Measurements from ENCODE around the gene ZBTB16.

The ZBTB16 gene

DNA sequence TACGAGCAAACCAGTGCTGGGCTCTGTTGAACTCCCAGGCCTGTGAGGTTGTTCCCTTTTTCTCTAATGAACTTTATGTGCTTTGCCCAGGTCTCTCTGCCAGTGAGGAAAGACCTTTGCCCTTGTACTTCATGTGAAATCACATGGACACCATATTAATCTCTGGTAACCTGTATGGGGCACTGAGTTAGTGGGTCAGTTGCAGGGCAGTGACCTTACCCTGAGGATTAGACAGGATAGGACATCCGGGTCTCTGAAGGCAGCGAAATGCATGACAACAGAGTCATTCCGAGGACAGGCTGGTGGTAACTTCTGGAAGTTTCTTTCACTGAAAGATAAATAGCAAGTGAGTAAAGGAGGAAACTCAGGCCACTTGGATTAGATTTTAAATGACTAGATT is 93.7 kb downstream of the ZBTB16 start:
- DNase-seq (ENCODE audit: low read depth) = no peak

DNA sequence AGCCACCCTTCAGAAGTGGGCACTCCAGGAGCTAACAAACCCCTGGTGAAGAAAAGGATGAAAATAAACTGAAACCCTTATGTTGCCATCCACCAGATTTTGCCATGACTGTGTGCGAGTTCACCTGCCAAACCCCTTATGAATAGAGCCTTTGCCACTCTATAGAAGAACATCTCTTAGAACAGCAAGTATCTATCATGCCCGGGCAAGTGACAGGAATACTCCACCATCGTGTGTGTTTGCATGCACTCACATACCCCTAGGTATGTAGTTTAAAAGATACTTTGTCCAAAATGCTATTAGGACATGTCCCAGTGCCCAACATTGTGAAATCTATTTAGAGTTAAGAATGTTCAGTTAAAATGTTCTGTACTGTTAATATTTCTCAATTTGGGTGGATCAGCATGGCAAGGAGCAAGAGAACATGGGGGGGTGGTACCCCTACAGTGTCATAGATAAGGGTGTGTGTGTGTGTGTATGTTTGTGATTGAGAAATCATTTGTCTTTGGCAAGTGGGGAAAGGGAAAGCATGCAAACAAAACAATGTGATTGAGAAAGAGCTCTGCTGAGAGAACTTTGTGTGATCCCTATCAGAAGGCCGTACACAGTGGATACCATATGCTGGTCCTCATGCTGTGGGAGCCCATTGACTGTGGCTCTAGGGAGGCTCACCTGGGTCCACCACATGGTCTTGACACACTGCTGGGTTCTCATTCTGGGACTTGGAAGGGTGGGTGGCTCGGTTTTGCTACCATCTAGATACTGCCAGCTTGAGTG is 94.9 kb downstream of the ZBTB16 start:
- DNase-seq (ENCODE audit: low read depth) = no peak

DNA sequence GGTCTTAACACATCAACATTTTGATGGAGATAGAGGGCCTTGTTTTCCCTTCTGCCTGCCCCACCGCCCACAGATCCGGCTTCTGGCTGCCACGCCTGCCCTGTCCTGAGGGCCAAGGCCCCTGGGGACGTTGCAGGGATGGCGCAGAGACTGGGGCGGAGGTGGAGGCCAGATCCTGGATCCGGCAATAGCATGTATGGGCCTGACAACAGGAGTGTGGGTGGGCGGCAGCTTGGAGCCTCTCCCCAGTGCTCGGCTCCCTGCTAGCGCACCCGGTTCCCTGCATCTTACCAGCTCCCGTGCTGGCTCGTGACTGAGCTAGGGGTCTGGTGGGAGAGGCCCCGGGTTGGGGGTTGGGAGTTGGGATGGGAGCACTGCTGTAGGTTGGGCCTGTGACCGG is 95.6 kb downstream of the ZBTB16 start:
- DNase-seq (ENCODE audit: low read depth) = no peak

DNA sequence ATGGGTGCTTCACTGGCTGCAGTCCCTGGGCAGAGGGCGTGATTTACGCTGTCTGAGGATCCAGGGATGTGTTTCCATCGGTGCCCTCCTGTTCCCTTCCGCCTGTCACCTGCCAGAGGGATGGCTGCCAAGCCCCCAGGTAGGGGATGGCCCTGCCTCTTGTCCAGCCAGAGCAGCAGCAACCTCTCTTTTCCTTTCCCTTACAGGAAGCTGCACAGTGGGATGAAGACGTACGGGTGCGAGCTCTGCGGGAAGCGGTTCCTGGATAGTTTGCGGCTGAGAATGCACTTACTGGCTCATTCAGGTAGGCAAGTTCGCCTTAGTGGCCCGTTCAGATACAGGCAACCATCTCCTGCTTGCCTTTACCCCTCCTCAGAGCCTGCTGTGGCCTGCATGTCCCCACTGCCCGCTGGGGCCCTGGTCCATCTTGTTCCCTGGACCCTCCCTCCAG is 96.6 kb downstream of the ZBTB16 start:
- DNase-seq (ENCODE audit: low read depth) = no peak

DNA sequence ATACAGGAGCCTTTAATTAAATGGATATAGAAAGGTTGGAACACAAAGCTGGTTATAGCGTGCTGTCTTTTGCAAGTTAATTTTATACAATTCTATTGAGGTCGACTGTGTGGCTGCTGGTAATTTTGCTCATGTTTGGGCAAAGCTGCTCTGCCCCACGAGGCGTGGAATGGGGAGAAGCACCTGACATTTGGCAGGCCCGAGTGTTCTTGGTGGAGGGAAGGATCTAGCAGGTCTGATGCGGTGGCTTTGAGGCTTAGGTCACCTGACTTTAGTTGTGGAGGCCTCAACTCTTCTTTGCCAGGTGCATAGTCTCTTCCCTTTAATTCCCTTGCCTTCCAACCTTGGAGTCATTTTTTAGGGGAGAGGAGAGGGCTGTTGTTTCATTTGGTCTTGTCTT is 97.3 kb downstream of the ZBTB16 start:
- DNase-seq (ENCODE audit: low read depth) = no peak

DNA sequence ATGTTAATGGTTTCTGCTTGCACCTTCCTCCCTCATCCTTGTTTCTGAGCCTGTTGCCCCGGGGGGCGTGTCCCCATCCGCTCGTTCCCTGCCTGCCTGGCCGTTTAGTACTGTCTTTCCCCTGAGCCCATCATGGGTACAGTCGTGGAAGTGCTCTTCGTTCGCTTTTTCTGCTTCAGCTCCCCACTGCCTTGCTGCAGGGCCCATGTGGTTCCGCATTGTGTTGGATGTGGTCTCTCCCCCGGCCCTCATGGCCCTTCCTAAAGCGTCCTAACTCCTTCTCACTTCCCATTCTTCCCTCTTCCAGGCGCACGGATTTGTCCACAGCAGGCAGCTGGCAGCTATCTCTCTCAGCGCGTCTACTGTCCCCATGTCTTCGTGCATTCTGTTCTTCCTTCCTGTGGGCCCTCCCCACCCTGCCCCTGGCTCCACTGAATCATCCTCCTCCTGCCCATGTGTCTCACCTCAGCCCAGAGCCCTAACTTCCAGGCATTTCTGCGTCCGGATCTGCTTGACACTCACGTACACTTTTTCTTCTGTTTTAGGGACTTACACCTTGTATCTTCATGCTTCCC is 98.1 kb downstream of the ZBTB16 start:
- DNase-seq (ENCODE audit: low read depth) = no peak

DNA sequence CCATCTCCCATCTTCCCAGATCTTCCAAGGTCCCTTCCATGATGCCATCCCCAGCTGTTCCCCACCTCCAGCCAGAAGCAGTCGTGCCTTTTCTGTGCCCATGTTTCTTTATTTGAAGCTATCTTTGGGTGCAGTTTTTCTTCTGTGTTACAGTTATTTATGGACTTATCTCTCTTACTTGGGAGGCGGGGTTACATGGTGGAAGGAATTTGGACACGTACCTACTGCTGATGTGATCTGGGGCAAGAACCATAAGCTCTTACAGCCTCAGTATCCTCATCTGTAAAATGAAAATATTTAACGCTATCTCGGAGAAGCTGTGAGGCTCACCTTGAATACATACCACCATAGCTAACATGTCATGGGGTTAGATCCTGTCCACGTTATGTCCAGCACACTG is 98.9 kb downstream of the ZBTB16 start:
- DNase-seq (ENCODE audit: low read depth) = no peak

DNA sequence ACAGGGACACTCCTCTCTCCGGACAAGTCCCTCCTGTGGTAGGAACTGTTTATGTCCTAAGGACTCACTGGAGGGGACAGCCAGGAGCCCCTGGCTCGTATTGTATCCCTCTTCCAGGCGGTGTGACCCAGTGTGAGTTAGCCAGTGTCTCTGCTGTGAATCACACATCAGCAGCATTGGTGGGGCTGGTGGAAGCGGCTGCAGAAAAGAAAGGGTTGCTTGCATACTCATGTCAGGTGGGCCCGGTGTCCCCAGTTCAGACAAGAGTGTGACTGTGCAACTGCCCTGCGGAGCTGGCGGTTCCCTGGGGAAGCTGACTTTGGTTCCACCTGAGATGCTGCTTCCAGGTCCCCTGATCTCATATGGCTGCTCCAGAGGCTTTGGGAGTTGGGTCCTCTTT is 99.4 kb downstream of the ZBTB16 start:
- no peak for DNase-seq (ENCODE audit: low read depth)

DNA sequence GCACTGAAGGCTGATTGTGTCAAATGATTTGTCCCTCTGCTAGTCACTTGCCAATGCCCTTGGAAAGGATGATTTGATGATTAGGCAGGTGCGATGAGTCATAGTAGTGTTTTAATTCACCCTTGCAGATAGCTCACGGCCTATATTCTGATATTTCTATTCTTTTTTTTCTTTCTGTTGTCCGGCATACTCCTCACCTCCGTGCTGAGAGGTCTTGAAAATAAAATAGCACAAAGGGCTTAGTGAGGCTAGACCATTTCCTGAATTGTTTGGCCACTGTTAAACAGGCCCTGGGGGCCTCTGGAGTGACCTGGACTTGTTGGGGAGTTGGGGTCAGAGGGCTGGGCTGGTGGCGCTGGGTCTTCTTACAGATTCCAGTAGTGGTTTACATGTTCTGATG is 99.8 kb downstream of the ZBTB16 start:
- no peak for DNase-seq (ENCODE audit: low read depth)

DNA sequence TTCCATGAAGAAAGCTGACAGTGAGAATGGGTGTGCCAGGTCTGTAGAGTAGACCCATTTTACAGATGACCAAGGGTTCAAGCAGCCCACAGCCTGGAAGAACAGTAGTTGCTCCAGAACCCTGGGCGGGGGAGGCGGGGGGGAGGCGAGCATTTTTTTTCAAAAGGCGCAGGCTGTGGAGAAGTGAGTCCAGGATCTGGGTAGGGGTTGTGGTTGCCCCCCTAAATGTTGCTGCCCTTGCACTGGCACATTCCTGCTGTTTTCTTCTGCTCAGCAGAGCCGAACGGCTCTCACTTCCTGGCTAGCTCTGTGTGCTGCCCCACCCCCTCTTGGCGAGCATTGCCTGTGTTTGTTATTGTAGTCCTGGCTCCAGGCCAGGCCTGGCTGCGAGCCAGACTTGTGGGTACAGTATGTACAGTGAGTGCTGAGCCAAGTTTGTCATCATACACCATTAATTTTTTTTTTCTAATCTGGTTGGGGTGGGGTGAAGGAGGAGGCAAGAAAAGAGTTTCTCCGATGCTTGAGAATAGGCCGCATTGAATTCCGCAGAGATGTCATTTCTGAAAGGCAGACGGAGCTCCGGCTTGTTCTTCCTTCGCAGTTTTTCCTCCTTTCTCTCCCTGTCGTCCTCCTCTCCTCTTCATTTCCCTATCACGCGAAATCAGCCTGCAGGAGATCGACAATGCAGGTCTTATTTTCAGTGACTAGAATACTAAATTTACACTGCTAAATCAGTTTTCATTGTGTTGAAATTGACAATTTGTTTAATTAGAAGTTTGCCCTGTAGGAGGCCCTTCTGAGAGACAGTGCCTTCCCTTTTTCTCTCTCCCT is 100.5 kb downstream of the ZBTB16 start:
- peak; percentile 87 for DNase-seq (ENCODE audit: low read depth)

DNA sequence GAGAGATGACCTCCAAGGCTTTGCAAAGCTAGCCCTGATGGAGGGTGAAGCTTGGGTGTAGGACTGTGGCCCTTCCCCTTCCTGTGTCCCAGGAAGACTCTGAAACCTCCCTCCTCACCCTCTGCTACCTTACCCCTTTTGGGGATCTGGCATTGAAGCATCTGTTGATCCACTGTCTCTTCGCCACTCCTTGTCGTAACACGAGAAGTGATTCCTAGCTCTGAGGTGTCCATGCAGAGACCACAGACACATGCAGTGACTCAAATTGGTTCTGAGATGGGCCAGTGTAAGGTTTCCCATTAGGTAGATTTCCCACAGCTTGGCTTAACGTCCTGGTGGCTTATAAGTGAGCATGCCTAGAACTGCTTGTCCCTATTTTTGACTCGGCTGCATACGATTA is 101.4 kb downstream of the ZBTB16 start:
- DNase-seq (ENCODE audit: low read depth) = no peak

DNA sequence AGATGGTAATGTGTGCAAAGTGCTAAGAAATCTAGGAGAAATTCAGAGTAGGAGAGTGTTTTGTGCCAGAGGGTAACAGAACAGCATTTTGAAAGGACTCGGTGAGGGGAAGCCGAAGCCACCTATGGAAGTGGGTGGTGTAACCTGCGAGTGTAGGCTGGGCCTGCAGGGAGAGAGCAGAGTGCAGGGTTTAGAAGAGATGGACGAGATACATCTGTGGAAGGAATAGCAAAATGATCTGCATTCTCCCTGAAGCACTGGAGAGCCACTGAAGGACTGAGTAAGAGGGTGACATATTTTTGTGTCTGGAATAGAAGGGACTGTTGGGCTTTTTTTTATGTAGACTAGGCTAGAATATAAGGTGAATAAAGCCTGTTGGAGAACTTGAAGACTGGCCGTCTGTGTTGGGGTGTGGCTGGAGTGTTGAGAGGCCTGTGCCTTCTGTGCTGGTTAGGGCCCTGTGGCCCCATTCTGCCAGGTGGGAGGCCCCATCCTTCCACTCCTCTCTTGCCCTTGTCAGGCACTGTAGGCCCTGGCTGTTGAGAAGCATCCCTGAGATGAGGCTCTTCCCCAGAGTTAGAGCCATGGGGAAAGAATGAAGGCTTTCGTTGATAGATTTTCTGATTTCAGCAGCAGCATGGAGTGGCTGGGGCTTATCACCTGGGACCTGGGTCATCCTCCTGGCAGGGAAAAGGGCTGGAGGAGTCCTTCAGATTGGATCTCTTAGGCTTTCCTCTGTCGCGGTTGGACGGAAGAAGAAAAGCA is 102.2 kb downstream of the ZBTB16 start:
- DNase-seq (ENCODE audit: low read depth) = no peak

DNA sequence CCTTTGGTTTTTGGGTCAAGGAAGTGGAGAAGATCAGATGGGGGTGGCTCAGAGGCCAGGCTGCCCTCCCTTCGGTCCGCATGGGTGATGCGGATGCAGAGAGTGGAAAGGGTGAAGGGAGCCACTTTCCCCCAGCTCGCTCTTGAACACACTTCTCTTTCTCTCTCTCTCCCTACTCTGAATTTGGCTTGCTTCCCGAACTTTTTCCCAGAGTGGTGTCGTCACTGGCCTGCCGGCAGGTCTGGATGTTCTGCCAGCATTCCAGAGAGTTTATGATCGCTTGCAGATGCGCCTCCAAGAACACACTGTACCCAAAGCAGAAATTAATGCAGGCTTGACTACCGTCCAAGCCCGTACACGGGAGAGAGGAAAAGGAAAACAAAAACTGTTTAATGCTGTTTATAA is 103.2 kb downstream of the ZBTB16 start:
- DNase-seq (ENCODE audit: low read depth) = no peak

DNA sequence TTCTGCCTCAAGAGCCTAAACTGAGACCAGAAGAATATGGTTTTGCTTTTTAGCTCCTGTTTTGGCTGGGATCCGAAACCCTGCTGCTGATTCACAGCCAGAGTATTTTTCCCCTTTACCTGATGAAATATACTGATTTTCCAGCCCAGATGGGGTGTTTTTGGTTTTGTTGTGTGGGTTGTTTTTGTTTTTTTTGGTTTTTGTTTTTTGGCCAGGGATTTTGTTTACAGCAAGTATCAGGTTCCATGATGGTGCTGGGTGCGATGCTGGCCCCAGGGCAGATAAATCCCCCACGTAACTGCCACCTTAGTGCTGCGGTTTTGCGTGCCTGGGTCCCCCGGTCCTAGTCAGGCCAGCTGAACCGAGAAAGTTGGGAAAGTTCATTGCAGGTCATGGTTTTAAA is 103.7 kb downstream of the ZBTB16 start:
- no peak for DNase-seq (ENCODE audit: low read depth)

DNA sequence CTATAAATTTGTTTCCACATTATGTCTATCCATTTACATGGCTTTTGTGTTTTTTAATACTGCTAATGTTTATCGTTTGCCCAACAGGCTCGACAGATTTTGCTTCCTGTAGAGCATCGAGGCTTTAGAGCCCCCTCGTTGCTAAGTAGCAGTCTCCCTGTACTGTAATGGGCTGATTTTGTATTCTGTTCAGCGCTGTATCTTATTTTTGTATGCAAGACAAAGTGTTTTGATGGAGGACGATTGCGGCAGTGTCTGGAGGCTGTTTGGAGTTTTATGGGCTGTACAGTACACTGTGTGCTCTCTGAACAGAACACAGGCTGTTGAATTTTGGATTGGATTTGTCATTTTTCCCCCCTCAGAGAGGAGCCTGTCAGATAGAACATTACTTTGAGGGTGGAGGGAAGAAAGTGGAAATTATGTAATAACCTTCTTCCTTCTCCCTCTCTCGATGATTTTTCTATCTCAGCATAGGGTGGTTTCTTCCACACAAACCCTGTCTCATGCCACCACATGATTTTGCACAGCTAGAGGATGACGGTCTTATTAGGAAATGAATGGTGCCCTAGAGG is 104.4 kb downstream of the ZBTB16 start:
- no peak for DNase-seq (ENCODE audit: low read depth)

DNA sequence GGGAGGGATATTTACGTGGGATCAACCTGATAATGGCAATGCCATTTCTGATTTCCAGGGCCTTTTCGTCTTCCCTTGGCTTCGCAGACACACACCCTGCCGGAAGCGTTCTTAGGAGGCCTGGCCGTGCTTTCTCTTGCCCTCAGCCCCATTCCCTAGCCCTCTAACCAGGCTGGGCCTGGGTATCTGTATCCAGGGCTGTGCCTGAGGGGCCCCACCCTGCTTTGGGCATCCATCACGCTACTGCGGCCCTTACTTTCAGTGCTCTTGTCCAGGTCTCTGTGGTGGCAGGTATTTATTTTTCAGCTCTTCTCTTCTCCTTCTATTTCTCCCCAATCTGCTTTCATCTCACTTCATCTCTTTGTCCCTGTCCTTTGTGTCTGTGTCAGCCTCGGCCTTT is 105.0 kb downstream of the ZBTB16 start:
- DNase-seq (ENCODE audit: low read depth) = no peak

DNA sequence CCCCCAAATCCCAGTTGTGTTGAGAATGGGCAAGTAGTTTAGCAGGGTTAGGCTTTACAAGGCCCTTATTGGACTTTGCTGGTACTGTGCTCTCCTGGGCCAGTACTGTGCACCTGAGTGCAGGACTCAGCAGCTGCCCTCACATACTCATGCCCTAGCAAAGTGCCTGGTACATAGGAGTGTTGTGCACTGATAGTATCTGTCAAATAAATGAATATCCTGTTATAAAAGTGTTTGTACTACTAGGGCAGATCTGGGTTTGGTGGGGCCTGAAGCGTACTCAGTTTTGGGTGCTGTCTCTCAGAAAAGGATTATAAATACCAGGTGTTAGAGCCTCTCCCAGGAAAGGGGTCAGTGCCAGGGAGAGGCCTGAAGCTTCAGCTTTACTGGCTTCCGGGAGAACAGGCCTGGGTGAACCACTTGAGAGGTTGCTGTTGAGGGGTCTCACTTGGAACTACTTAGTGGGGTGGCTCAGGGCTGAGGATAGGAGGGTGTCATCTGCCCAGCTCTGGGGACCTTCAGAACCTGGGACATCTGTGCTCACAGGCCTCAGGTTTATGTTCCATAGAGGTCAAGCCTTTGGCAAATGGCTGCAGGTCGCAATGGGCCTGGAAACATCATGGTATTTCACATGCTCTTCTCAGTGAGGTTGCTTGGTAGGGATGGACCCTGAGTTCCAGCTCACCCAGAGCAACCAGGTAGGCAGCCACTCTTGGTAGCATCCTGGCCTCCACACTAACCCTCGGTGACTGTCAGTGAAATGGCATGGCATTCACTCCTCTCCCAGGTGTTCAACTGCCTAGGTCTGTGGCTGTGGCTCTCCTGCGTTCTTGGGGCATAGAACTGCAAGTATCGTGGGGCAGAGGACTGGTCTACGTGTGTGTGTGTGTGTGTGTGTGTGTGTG is 106.1 kb downstream of the ZBTB16 start:
- no peak for DNase-seq (ENCODE audit: low read depth)

DNA sequence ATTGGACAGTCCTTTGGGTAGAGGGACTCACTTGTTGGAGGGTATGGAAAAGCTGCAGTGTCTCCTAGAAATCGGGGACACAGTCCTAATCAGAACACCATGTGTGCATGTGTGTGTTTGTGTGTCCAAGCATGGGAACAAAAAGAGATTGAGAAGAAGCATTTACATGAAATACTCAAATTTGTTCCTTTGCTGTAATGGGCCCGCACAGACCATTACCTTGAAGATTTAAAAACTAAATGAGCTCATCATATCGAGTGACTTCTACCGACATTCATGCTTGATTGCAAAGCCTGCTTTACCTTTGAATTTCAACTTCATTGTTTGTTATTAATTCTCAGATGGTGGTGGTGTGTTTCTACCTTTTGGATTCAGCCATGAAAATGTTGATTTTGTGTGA is 106.9 kb downstream of the ZBTB16 start:
- no peak for DNase-seq (ENCODE audit: low read depth)

DNA sequence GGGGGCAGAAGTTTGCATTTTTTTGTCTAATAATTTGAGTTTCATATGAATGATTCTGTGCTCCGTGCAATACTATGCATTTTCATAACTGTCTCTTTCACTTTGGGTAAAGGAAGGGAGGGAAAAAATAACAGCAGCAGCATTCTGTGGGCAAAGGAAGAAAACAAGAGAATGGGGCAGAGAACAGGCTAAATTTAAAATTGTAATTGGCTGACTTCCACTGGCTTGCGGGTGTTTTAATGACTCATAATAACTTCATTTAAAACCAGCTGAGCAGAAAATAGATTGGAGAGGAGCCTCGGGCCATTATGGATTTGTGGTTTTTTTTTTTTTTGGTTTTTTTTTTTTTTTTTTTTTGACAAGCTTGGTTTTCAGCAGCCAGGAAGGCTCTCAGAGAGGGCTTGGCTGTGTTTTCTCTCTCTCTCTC is 107.4 kb downstream of the ZBTB16 start:
- no peak for DNase-seq (ENCODE audit: low read depth)

DNA sequence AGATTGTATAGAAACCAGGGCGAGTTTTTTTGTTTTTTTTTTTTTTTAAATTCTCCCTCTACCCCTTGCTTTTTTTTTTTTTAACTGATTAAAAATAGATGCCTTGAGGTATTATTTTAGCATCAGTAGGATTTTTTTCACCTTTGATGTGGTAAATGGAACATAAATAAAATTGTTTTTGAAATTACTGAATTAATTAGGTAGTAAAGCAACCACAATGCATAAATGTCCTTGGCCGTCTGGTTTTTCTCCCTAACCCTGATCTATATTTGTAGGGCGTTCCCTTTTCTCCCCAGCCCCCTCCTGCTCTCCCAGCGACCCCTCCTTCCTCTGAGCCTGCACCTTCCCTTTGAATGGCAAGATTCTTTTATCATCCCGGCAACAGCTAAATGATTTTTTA is 107.8 kb downstream of the ZBTB16 start:
- no peak for DNase-seq (ENCODE audit: low read depth)

Measured in stimulated activated CD8-positive, alpha-beta memory T cell treated with anti-CD3 and anti-CD28 coated beads, Interleukin-4, amount 100 ng/mL, for 24 hours (primary cell).